Fibroblast of lung (primary cell): ENCODE measurements around the gene NTN3. TPM values are rescaled to one million over a fixed set of nuclear protein-coding genes. Genes with fewer than 3 reads are reported as not detected.

Experiments
- DNase-seq, 2 donors: peaks; one replicate each; pipeline versions ENCODE4 v3.0.0 to v3.0.0-alpha.2; 2010; ENCODE audit warnings: low read depth in 2 of 2
- H2AFZ ChIP-seq: 2 replicates; pipeline ENCODE4 v1.5.1; 2012; ENCODE audit warnings: low read length, control low read depth, inconsistent platforms
- H3K27ac ChIP-seq: 2 replicates; pipeline ENCODE4 v1.5.1; 2011; ENCODE audit warnings: low read length, control low read depth; ENCODE audit not compliant: insufficient read depth
- H3K27me3 ChIP-seq: 2 replicates; pipeline ENCODE4 v1.5.1; 2011; ENCODE audit warnings: mild to moderate bottlenecking, low read length; ENCODE audit not compliant: control insufficient read depth, insufficient read depth
- H3K36me3 ChIP-seq: 2 replicates; pipeline ENCODE4 v1.5.1; 2011; ENCODE audit warnings: low read length; ENCODE audit not compliant: control insufficient read depth, insufficient read depth
- H3K4me1 ChIP-seq: 2 replicates; pipeline ENCODE4 v1.5.1; 2011; ENCODE audit warnings: low read length; ENCODE audit not compliant: control insufficient read depth, insufficient read depth; ENCODE audit errors: extremely low read depth
- H3K4me2 ChIP-seq: 2 replicates; pipeline ENCODE4 v1.5.1; 2011; ENCODE audit warnings: low read length, control low read depth; ENCODE audit not compliant: insufficient read depth; ENCODE audit errors: extremely low read depth
- H3K4me3 ChIP-seq, 4 experiments: fragments of 200-600 bp in 1 of 4; sonication (generic) in 1 of 4; replicated peaks in 1 of 4; 2 replicates each; pipeline ENCODE4 v1.5.1; 2011 to 2016; ENCODE audit warnings: low read length in 4 of 4, low read depth in 3 of 4, mild to moderate bottlenecking in 3 of 4, control low read depth in 2 of 4, inconsistent platforms in 1 of 4, mixed read lengths in 1 of 4; ENCODE audit not compliant: insufficient read depth in 1 of 4; ENCODE audit errors: control extremely low read depth in 1 of 4
- H3K79me2 ChIP-seq: 2 replicates; pipeline ENCODE4 v1.5.1; 2012; ENCODE audit warnings: mild to moderate bottlenecking, low read length, inconsistent platforms; ENCODE audit not compliant: control insufficient read depth, insufficient read depth
- H3K9ac ChIP-seq: 2 replicates; pipeline ENCODE4 v1.5.1; 2011; ENCODE audit warnings: mild to moderate bottlenecking, low read length, control low read depth; ENCODE audit not compliant: insufficient read depth
- H3K9me3 ChIP-seq: 2 replicates; pipeline ENCODE4 v1.5.1; 2012; ENCODE audit warnings: low read depth, low read length; ENCODE audit not compliant: control insufficient read depth, insufficient read depth
- H4K20me1 ChIP-seq: 2 replicates; pipeline ENCODE4 v1.5.1; 2011; ENCODE audit warnings: low read length; ENCODE audit not compliant: control insufficient read depth, insufficient read depth; ENCODE audit errors: extremely low read depth
- CTCF ChIP-seq, 2 donors: IDR thresholded peaks in 1 of 2; conservative IDR thresholded peaks in 1 of 2; 1 replicate in 1 of 2; 2 replicates in 1 of 2; pipeline ENCODE4 v1.5.1; 2011 to 2012; ENCODE audit warnings: low read length in 2 of 2, control low read depth in 1 of 2, inconsistent platforms in 1 of 2, low read depth in 1 of 2, mild to moderate bottlenecking in 1 of 2
- EZH2 ChIP-seq: IDR thresholded peaks from 2 replicates; pipeline ENCODE4 v1.5.1; 2012; ENCODE audit warnings: low read length, control low read depth, mild to moderate bottlenecking; ENCODE audit errors: missing control alignments
- polyA plus RNA-seq, 2 donors: library from polyadenylated mRNA; depleted of rRNA in 1 of 2; stranded (reverse) in 1 of 2; unstranded in 1 of 2; fragments of >200 nt; gene quantifications; 2 replicates each; pipeline ENCODE4 v1.2.1, GENCODE V29; 2011 to 2012; ENCODE audit warnings: missing spikeins in 1 of 2
- total RNA-seq: library from RNA; depleted of rRNA; stranded (reverse); fragments of >200 nt; gene quantifications from 2 replicates; pipeline ENCODE4 v1.2.1, GENCODE V29; 2014

Gene NTN3
- total and polyA plus RNA-seq, 2 donors (not counting 1 experiment from before 2014, with no cell fraction given): 0.08 to 2.1 TPM

DNA sequence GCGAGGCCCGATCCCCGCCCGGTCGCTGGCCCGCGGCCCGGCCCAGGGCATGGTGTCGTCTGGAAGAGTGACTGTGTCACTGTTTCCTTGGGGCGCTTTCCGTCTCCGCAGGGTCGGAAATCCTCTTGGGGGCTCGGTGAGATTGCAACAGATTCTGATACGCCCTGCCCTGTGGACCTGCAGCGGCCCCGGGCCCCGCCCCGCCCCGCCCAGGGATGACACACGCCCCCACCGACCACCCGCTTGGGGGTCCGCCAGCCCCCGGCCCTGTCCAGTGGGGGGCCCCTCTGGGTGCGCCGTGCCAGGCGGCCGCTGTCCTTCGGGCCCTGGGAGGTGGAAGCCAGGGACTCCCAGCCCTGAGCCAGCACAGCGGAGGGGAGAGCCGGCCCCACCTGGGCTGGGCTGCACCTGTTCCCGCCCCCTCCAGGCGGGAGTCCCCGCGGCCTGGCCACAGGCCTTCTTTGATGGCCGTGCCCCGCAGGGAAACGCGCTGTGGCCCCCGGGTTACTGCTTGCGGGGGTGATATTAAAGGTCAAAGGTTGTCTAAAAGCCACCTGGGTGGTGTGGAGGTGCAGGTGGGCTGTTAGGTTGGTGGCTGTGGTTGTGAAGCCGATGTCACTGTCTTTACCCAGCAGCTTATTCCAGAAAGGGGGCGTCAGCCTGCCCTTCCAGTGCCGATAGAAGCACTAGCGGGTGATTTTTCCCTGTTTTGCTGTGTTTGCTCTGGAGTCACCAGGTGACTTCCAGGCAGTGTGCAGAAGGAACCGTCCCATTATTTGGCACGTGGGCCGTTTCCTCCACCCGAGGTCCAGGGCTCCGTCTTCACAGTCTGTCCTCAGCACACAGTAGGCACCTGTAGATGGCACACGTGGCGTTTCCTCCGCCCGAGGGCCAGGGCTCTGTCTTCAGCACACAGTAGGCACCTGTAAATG is 4.6 kb downstream of the NTN3 start:
- Histone ChIP-seq H3K79me2 (peaks cover 3% of the 10 kb centered on the region), H2AFZ (no peak overlapping the region), H3K9me3 (no peaks in the 10 kb centered on the region), H4K20me1 (no peaks in the 10 kb centered on the region), H3K9ac (peak overlapping the region; percentile 71), H3K27me3 (no peaks in the 10 kb centered on the region), H3K27ac (no peak overlapping the region), H3K4me1 (peaks cover 9% of the 10 kb centered on the region), H3K4me3 (peak overlapping the region; percentile 23 to 72 (median 54)), H3K36me3 (no peaks in the 10 kb centered on the region), H3K4me2 (peak overlapping the region; percentile 71)
- no peak for TF ChIP-seq CTCF (conservative IDR thresholded peaks at IDR 0.05 in 1 of 2, IDR thresholded peaks at IDR 0.05 in 1 of 2; ENCODE audit: low read depth in 1 of 2, low read length in 2 of 2)
- TF ChIP-seq EZH2: no peak
- DNase-seq: no peak

GRCh38 chr16:2476345-2476720 is 5.2 kb downstream of the NTN3 start:
- H3K9me3 ChIP-seq: no peaks in the 10 kb centered on the region
- no peaks in the 10 kb centered on the region for H3K36me3 ChIP-seq
- no peak for DNase-seq
- H4K20me1 ChIP-seq: no peaks in the 10 kb centered on the region
- H3K79me2 ChIP-seq: peaks cover 3% of the 10 kb centered on the region
- no peaks in the 10 kb centered on the region for H3K27me3 ChIP-seq
- no peak overlapping the region for H3K4me2 ChIP-seq
- H2AFZ ChIP-seq: no peak overlapping the region
- H3K9ac ChIP-seq: no peak overlapping the region
- no peak overlapping the region for H3K27ac ChIP-seq
- TF ChIP-seq EZH2 (no peak), CTCF (conservative IDR thresholded peaks at IDR 0.05 in 1 of 2, IDR thresholded peaks at IDR 0.05 in 1 of 2; ENCODE audit: low read depth in 1 of 2, low read length in 2 of 2) (no peak)
- no peak overlapping the region for H3K4me3 ChIP-seq
- peaks cover 7% of the 10 kb centered on the region for H3K4me1 ChIP-seq

- no peaks in the 10 kb centered on the region for H3K36me3 ChIP-seq
- no peak overlapping the region for H3K9ac ChIP-seq
- H3K9me3 ChIP-seq: no peaks in the 10 kb centered on the region
- H3K4me1 ChIP-seq: peaks cover 4% of the 10 kb centered on the region
- DNase-seq: no peak
- H3K4me3 ChIP-seq: no peak overlapping the region
- no peaks in the 10 kb centered on the region for H4K20me1 ChIP-seq
- H3K4me2 ChIP-seq: no peak overlapping the region
- H3K27ac ChIP-seq: no peak overlapping the region
- no peak overlapping the region for H2AFZ ChIP-seq
- peaks cover 3% of the 10 kb centered on the region for H3K79me2 ChIP-seq
- TF ChIP-seq CTCF (conservative IDR thresholded peaks at IDR 0.05 in 1 of 2, IDR thresholded peaks at IDR 0.05 in 1 of 2; ENCODE audit: low read depth in 1 of 2, low read length in 2 of 2) (no peak), EZH2 (no peak)
- H3K27me3 ChIP-seq: no peaks in the 10 kb centered on the region
These were observed 5.6 kb downstream of the NTN3 start for GRCh38 chr16:2476741-2477140.
